ENCODE results near the gene TOX3.

The TOX3 gene

GRCh38 chr16:52538511-52538910, 8.4 kb downstream of the TOX3 start:
- Histone ChIP-seq H3K36me3 (ENCODE audit: insufficient read depth, low read length) (no peaks in the 10 kb centered on the region), H3K4me3 (no peak overlapping the region), H3K27ac (no peak overlapping the region), H3K9ac (ENCODE audit: insufficient read length) (no peak overlapping the region), H3K9me3 (ENCODE audit: low read depth, low read length) (no peaks in the 10 kb centered on the region)
- no peak for DNase-seq (ENCODE audit: low read depth, low spot score)
- TF ChIP-seq POLR2AphosphoS5 (IDR thresholded peaks at IDR 0.05; ENCODE audit: borderline replicate concordance, low read depth, low read length) = no peak

- TF ChIP-seq EZH2 (IDR thresholded peaks at IDR 0.05) (no peak), FOXP2 (optimal IDR thresholded peaks at IDR 0.05; ENCODE audit: control extremely low read depth, extremely low read length, insufficient read depth) (no peak), POLR2AphosphoS5 (IDR thresholded peaks at IDR 0.05; ENCODE audit: borderline replicate concordance, low read depth, low read length) (no peak)
- Histone ChIP-seq H3K9me3 (ENCODE audit: low read depth, low read length) (no peaks in the 10 kb centered on the region), H3K4me3 (no peak overlapping the region), H3K36me3 (ENCODE audit: insufficient read depth, low read length) (no peaks in the 10 kb centered on the region), H3K27ac (no peak overlapping the region), H3K9ac (ENCODE audit: insufficient read length) (no peak overlapping the region)
- DNase-seq (ENCODE audit: low read depth, low spot score) = no peak
Observed at GRCh38 chr16:52537516-52537915, 9.4 kb downstream of the TOX3 start.

- Histone ChIP-seq H3K9ac (ENCODE audit: insufficient read length) (no peak overlapping the region), H3K4me3 (no peak overlapping the region), H3K36me3 (ENCODE audit: insufficient read depth, low read length) (no peaks in the 10 kb centered on the region), H3K27ac (no peak overlapping the region), H3K9me3 (ENCODE audit: low read depth, low read length) (no peaks in the 10 kb centered on the region)
- DNase-seq (ENCODE audit: low read depth, low spot score) = no peak
- TF ChIP-seq POLR2AphosphoS5 (IDR thresholded peaks at IDR 0.05; ENCODE audit: borderline replicate concordance, low read depth, low read length) (no peak), EZH2 (IDR thresholded peaks at IDR 0.05) (no peak), FOXP2 (optimal IDR thresholded peaks at IDR 0.05; ENCODE audit: control extremely low read depth, extremely low read length, insufficient read depth) (no peak)
Observed at GRCh38 chr16:52535076-52535475, 11.9 kb downstream of the TOX3 start.

- H3K9me3 ChIP-seq (ENCODE audit: low read depth, low read length) = no peaks in the 10 kb centered on the region
- H3K9ac ChIP-seq (ENCODE audit: insufficient read length) = no peak overlapping the region
- DNase-seq (ENCODE audit: low read depth, low spot score) = no peak
- no peaks in the 10 kb centered on the region for H3K36me3 ChIP-seq (ENCODE audit: insufficient read depth, low read length)
- TF ChIP-seq POLR2AphosphoS5 (IDR thresholded peaks at IDR 0.05; ENCODE audit: borderline replicate concordance, low read depth, low read length) (no peak), FOXP2 (optimal IDR thresholded peaks at IDR 0.05; ENCODE audit: control extremely low read depth, extremely low read length, insufficient read depth) (no peak), EZH2 (IDR thresholded peaks at IDR 0.05) (no peak)
- H3K27ac ChIP-seq = no peak overlapping the region
- no peak overlapping the region for H3K4me3 ChIP-seq
Observed at GRCh38 chr16:52533296-52533695, 13.6 kb downstream of the TOX3 start.

GRCh38 chr16:52532384-52532783, 14.6 kb downstream of the TOX3 start:
- no peak overlapping the region for H3K9ac ChIP-seq (ENCODE audit: insufficient read length)
- no peak for TF ChIP-seq FOXP2 (optimal IDR thresholded peaks at IDR 0.05; ENCODE audit: control extremely low read depth, extremely low read length, insufficient read depth)
- TF ChIP-seq EZH2 (IDR thresholded peaks at IDR 0.05) = no peak
- no peak for TF ChIP-seq POLR2AphosphoS5 (IDR thresholded peaks at IDR 0.05; ENCODE audit: borderline replicate concordance, low read depth, low read length)
- no peak overlapping the region for H3K4me3 ChIP-seq
- no peaks in the 10 kb centered on the region for H3K9me3 ChIP-seq (ENCODE audit: low read depth, low read length)
- no peak for DNase-seq (ENCODE audit: low read depth, low spot score)
- no peak overlapping the region for H3K27ac ChIP-seq
- H3K36me3 ChIP-seq (ENCODE audit: insufficient read depth, low read length) = no peaks in the 10 kb centered on the region

GRCh38 chr16:52529226-52529625, 17.7 kb downstream of the TOX3 start:
- Histone ChIP-seq H3K9ac (ENCODE audit: insufficient read length) (no peak overlapping the region), H3K36me3 (ENCODE audit: insufficient read depth, low read length) (no peaks in the 10 kb centered on the region), H3K4me3 (no peak overlapping the region), H3K9me3 (ENCODE audit: low read depth, low read length) (no peaks in the 10 kb centered on the region), H3K27ac (no peak overlapping the region)
- no peak for DNase-seq (ENCODE audit: low read depth, low spot score)
- TF ChIP-seq EZH2 (IDR thresholded peaks at IDR 0.05) (no peak), POLR2AphosphoS5 (IDR thresholded peaks at IDR 0.05; ENCODE audit: borderline replicate concordance, low read depth, low read length) (no peak), FOXP2 (optimal IDR thresholded peaks at IDR 0.05; ENCODE audit: control extremely low read depth, extremely low read length, insufficient read depth) (no peak)

- TF ChIP-seq FOXP2 (optimal IDR thresholded peaks at IDR 0.05; ENCODE audit: control extremely low read depth, extremely low read length, insufficient read depth) (no peak), EZH2 (IDR thresholded peaks at IDR 0.05) (no peak), POLR2AphosphoS5 (IDR thresholded peaks at IDR 0.05; ENCODE audit: borderline replicate concordance, low read depth, low read length) (no peak)
- H3K9me3 ChIP-seq (ENCODE audit: low read depth, low read length) = no peaks in the 10 kb centered on the region
- no peak overlapping the region for H3K27ac ChIP-seq
- no peak overlapping the region for H3K9ac ChIP-seq (ENCODE audit: insufficient read length)
- H3K4me3 ChIP-seq = no peak overlapping the region
- no peaks in the 10 kb centered on the region for H3K36me3 ChIP-seq (ENCODE audit: insufficient read depth, low read length)
- no peak for DNase-seq (ENCODE audit: low read depth, low spot score)
Observed at GRCh38 chr16:52528393-52529065, 18.4 kb downstream of the TOX3 start.

GRCh38 chr16:52526830-52527229, 20.1 kb downstream of the TOX3 start:
- no peak for DNase-seq (ENCODE audit: low read depth, low spot score)
- H3K9me3 ChIP-seq (ENCODE audit: low read depth, low read length) = no peaks in the 10 kb centered on the region
- H3K27ac ChIP-seq = no peak overlapping the region
- no peak overlapping the region for H3K9ac ChIP-seq (ENCODE audit: insufficient read length)
- no peak for TF ChIP-seq FOXP2 (optimal IDR thresholded peaks at IDR 0.05; ENCODE audit: control extremely low read depth, extremely low read length, insufficient read depth)
- no peak for TF ChIP-seq POLR2AphosphoS5 (IDR thresholded peaks at IDR 0.05; ENCODE audit: borderline replicate concordance, low read depth, low read length)
- TF ChIP-seq EZH2 (IDR thresholded peaks at IDR 0.05) = no peak
- no peaks in the 10 kb centered on the region for H3K36me3 ChIP-seq (ENCODE audit: insufficient read depth, low read length)
- H3K4me3 ChIP-seq = no peak overlapping the region

All from SK-N-MC (cell line).